Stimulated activated CD8-positive, alpha-beta memory T cell treated with anti-CD3 and anti-CD28 coated beads, Interleukin-12 subunit alpha, Interleukin-12 subunit beta, amount 100 ng/mL, for 4 hours (primary cell): ENCODE measurements around the gene NFE2L1.

Source experiments
- DNase-seq: peaks from one replicate; pipeline ENCODE4 v3.0.0-alpha.2; 2020; ENCODE audit warnings: low read depth

NFE2L1 gene

DNA sequence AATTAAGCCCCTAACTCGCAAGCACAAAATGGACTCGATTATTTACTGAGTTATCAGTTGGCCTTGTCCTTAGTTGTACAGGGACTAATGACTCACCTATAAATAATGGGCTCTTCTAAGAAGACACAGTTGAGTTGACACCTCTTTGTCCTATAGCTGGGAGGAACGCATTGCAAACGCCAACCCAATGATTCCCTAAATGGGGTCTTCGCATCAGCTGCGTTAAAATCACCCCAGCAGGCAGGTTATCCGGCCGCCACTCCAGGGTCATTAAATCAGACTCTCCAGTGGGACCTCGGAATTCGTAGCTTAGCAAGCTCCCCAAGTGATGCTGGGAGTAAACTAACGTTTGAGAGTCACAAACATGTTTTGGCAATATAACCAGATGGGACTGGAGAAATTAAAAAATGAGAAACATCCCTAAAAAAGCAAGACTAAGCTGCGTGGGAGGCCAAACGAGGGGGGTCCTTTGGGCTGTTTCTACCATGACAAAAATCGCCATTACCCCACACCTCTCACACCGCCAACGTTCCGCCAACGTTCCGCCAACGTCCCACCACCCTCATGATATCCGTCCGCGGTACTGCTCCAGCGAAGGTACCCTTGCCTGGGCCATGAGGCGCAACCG lies 932 bp upstream of the NFE2L1 start:
- no peak for DNase-seq

DNA sequence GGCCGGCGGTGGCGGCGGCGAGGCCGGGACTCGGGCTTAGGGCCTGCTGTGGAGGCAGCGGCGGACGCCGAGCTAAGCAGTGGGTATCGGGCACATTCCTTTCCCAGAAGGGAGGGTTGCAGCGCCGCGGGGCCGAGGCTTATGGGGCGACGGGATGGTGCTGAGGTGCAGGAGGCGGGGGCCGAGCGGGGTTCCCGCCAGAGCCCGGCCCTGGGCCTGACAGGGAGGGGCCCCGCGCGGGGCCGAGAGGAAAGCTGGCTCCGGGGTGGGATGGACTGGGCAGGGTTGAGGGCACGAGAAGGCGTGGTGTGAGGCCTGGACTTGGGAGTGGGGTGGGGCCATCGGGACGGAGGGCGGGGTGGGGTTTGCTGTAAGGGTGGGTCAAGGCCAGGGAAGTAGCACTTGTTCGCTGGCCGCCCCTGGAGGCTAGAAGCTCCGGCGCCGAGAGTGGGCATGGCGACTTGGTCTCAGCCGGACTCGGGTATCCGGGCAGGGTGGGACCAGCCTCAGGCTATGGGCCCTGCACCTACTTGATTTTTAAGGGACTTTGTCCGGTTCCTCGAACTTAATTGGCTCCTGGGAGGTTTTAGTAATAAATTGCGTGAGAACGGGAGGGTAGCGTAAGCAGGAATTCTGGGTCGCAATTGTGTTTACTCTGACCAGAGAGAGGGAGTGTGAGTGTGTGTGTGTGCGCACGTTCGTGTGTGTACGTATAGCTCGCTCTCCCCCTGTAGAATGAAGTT lies 396 bp downstream of the NFE2L1 start:
- DNase-seq: no peak

DNA sequence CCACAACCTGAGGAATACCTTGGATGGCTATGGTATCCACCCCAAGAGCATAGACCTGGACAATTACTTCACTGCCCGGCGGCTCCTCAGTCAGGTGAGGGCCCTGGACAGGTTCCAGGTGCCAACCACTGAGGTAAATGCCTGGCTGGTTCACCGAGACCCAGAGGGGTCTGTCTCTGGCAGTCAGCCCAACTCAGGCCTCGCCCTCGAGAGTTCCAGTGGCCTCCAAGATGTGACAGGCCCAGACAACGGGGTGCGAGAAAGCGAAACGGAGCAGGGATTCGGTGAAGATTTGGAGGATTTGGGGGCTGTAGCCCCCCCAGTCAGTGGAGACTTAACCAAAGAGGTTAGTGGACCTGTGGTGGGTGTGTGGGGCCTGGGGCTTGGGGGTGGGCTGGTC lies 3.1 kb downstream of the NFE2L1 start:
- no peak for DNase-seq

DNA sequence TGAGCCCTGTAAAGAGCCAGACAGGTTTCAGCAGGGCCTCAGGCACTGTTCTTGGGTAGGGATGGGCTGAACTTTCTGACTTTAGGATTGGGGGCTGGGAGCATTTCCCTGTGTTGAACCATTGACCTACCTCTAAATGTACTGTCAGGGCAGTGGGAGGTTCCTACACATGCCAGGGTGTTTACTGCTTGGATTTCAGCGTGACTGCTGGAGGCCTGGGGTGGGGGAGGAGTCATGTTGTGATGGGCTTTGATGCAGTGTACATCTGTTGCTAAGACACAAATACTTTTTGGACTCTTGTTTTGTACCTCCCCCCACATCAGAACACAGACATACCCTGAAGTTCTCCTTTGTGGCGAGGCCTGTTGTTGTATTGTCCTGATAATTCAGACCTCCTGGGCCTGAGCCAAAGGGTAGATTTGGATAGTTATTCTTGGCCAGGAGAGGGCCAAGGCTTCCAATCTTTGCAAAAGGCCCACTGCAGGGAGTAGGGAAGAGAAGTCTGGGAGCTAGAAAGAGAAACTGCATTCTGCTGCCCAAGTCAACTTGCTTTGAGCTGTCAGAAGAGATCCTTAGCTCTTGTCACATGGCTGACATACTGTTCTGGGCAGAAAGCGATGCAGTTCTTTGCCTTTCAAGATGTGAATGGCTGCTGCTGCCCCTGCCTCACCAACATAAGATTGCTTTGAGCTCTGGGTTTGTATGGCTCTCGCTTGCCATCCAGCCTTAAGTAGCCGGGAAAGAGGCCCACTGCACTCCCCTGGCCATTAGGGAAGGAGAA lies 3.7 kb downstream of the NFE2L1 start:
- DNase-seq: no peak

DNA sequence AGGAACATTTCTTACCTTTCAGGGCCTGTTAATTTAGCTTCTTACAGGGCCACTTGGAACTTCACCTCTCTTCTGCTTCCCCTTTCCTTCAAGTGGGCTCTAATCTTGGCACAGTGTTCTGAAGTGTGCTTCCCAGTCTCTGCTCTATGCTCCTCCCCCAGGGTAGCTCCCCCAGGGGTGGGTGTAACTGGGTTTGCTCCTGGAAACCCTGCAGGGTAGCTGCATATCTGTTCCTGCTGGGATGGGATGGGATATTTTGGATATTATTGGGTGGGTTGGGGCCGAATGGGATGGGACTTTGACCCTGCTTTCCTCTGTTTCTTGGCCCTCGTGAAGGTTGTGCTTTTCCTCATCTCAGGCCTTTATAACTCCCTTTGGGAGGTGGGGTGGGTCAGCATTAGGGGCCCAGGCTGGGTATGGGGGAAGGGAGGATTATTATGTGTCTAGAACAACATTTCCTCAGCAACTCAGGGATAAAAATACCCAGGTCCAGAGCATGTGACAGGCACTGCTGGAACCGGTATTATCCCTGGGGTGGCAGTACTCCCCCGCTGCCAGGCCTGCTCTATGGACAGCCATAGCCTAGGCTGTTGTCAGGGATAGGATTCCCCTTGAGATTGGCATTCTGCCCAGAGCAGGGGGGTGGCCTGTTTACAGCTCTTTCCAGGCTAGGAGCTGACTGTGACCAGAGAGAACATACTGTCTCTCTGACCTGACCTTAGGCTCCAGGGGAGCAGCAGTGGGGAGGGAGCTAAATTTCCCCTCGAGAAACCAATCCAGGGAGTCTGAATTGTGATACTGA lies 5.0 kb downstream of the NFE2L1 start:
- no peak for DNase-seq

DNA sequence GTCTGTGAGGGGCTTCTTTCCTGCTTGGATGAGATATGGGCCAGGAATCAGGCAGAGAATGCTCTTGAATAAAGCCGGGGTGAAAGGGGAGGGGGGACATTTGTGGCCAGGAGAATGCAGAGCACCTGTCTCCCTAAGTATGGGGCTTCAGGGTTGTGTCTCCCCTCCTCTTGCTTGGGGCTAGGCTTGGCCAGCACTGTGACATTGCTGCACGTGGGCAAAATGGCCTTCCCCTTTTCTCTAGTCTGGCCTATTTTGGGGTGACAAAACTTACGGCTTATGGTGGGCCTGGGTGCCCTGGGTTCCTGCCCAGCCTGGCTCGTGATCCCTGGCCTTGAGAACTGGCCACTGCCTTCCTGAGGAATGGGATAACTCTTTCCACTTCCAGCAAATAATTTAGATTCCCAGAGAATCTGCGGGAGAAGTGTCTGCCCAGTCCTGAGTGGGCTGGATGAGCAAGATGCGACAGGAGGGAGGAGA lies 5.6 kb downstream of the NFE2L1 start:
- no peak for DNase-seq

DNA sequence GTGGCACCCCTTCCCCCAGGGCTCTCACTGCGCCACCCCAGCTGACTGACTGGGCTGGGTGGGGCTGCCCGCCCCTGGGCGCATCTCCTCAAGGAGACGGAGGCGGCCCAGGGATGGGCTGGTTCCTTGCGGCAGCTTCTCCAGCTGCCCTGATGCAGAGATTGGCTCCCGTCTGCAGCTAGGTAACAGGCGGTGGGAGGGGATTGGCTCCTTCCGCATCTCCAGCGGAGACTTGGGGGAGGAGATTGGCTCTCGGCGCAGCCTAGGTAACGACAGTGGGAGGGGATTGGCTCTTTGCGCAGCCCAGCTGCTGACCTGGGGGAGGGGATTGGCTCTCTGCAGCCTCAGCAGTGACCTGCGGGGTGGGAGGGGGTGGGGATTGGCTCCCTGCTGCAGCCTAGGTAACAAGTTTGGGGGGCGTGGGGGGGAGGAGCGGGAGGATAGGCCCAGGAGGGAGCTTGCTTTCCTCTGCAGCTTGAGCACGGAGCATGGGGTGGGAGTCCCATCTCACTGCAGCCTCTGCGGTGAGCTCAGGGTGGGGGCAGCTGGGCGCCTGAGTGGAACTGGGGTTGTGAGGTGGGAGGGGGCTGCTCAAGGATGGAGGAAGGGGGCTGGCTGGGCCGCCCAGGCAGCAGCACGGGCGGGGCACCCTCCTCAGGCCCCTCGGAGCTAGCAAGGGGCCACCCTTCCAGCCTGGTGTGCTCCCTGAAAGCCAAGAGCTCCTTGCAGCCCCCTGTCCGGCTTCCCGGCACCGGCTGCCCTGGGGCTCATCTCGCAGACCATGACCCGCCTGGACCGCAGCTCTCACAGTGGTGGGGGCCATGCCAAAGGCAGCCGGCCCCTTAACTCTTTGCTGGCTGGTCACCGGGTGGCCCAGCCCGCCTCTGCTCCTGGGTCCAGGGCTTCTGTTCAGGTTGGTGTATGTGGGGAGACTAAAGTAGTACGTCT lies 6.4 kb downstream of the NFE2L1 start:
- no peak for DNase-seq

DNA sequence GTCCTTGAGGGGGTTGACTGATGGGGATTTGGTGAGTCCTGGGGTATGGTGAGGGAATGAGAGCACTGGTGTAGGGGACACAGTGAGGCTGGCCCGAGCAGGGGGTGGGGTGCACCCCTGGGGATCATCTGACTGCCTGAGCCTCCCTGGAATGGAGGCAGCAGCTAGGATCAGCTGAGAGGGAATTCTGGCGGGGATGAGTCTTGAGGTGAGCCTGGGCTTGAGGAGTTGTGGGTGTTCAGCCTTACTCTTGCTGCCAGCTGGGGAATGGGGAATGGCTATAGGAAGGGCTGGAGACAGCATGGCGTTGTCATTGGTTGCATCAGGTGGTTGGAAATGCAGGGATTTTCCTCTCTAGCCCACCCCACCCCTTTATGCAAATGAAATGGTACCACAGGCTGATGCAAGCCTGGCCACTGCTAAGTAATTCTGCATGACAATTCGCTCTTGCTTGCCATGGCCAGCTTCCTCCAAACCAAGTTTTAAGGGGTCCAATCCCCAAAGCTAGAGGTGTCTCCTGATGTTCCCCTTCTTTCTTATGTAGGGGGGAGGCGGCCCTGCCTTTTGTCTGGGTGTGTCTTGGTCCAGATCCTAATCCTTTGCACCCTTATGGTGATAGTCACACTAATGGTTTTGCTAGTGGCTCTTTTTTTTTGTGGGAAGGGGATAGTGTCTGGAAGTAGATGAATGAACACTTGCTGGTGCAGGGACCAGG lies 7.5 kb downstream of the NFE2L1 start:
- no peak for DNase-seq

DNA sequence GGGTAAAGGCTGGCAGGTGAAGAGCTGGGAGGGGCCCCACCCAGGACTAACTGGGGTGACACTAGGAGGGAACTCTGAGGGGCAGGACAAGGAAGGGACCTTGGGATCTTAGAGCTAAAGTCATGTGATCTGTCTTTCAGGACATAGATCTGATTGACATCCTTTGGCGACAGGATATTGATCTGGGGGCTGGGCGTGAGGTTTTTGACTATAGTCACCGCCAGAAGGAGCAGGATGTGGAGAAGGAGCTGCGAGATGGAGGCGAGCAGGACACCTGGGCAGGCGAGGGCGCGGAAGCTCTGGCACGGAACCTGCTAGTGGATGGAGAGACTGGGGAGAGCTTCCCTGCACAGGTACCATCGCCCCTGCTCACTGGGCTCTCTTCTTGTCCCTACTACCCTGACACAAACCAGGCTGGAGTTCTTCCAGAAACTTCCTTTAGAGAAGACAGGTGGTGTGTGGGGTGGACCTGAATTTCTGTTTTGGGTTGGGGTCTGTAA lies 8.1 kb downstream of the NFE2L1 start:
- DNase-seq: no peak

DNA sequence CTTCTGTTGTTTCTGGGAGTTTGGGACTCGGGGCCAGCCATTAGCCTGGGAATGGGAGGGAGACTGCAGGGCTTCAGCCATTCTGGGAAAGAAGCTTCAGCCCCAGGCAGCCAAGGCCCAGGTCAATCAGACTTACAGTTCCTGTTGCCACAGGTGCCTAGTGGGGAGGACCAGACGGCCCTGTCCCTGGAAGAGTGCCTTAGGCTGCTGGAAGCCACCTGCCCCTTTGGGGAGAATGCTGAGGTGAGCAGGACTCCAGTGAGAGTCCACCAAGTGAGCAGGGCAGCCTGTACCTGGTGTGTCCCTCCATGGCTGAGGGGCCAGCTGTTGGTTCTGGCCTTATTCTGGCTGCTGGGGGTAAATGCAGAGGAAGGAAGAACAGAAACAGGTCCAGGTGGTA lies 8.7 kb downstream of the NFE2L1 start:
- no peak for DNase-seq

DNA sequence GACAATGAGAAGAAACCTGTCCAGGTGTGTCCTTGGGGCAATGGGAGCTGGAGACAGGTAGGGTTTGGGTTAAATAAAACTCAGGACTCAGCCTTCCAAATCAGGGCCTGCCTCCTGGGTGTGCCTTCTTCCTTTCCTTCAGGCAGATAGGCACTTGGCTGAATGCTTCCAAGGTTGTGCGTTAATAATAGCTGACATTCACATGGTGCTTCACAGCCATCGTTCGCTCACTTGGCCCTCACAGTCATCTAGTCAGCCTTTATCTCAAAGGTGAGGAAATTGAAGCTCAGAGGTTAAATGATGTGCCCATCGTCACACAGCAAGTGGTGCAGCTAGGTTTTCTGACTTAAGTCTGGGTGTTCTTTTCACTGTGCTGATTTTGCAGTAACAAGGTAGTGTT lies 9.5 kb downstream of the NFE2L1 start:
- DNase-seq: no peak

DNA sequence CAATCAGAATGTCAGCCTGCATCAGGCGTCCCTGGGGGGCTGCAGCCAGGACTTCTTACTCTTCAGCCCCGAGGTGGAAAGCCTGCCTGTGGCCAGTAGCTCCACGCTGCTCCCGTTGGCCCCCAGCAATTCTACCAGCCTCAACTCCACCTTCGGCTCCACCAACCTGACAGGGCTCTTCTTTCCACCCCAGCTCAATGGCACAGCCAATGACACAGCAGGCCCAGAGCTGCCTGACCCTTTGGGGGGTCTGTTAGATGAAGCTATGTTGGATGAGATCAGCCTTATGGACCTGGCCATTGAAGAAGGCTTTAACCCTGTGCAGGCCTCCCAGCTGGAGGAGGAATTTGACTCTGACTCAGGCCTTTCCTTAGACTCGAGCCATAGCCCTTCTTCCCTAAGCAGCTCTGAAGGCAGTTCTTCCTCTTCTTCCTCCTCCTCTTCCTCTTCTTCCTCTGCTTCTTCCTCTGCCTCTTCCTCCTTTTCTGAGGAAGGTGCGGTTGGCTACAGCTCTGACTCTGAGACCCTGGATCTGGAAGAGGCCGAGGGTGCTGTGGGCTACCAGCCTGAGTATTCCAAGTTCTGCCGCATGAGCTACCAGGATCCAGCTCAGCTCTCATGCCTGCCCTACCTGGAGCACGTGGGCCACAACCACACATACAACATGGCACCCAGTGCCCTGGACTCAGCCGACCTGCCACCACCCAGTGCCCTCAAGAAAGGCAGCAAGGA lies 10.4 kb downstream of the NFE2L1 start:
- DNase-seq: no peak

DNA sequence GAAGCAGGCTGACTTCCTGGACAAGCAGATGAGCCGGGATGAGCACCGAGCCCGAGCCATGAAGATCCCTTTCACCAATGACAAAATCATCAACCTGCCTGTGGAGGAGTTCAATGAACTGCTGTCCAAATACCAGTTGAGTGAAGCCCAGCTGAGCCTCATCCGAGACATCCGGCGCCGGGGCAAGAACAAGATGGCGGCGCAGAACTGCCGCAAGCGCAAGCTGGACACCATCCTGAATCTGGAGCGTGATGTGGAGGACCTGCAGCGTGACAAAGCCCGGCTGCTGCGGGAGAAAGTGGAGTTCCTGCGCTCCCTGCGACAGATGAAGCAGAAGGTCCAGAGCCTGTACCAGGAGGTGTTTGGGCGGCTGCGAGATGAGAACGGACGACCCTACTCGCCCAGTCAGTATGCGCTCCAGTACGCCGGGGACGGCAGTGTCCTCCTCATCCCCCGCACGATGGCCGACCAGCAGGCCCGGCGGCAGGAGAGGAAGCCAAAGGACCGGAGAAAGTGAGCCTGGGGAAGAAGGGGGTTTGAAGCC lies 11.0 kb downstream of the NFE2L1 start:
- no peak for DNase-seq

DNA sequence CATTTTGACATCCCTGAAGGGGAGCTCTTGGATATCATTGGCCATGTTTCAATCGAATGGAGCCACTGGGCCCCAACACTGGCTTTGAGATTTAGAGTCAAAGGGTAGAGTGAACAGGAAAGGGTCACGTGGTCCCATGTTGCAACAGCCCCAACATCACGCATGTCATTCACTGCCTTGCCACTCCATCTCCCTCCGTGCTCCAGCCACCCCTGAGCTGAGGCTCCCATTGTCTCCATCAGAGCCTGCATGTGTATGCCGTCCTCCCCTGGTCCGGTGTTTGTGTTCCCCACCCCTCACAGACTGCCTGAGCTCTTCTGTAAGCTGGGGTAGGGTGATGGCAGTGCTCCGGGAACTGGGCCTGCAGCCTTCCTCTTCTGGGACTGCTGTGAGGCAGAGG lies 12.1 kb downstream of the NFE2L1 start:
- DNase-seq: no peak

DNA sequence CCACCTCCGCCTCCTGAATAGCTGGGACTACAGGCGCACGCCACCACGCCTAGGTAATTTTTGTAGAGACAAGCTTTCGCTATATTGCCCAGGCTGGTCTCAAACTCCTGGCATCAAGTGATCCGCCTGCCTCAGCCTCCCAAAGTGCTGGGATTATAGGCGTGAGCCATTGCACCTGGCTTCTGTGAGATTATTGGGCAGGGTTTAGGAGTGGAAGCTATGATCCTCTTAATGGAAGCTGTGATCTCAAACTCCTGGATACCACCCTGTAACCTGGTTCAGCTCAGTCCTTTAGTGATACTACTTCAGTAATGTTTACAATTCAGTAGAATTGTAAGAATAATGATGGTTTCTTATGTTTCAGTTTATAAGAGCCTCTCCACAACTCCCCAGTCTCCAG lies 14.1 kb downstream of the NFE2L1 start:
- no peak for DNase-seq

DNA sequence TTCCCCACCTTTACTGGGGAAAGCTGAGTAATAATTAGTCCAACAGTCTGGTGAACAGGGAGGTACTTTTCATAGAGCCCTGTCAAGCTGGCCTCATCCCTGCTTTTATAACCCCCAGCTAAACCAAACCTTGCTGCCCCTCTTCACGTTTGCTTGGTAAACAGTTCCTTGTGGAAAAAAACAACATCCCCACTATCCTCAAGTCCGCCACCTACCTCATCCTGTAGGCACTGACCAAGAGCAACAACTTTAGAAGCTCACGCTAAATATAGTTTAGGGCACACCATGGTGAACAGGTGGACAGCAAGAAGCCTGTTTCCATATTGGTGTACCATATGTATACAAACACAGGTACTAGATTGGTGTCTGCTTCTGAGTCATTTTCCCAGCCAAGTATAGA lies 16.5 kb downstream of the NFE2L1 start:
- no peak for DNase-seq

DNA sequence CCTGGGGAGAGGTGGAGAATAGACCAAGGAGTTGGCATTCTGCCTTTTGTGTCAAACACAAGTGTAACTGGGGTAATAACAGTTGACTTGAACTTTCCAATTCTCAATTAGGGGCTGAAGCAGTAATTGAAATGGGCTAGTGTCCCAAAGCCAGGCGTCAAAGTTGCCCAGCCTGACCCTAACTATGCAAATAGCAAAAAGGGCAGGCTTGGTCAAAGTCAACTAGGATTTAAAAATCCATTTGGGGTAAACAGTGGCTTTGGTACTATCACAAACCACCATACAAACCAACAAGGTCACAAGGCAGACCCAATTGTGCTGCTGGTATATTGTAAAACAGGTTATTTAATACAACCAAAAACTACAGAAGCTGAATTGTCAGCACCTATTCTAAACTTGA lies 18.0 kb downstream of the NFE2L1 start:
- DNase-seq: no peak

DNA sequence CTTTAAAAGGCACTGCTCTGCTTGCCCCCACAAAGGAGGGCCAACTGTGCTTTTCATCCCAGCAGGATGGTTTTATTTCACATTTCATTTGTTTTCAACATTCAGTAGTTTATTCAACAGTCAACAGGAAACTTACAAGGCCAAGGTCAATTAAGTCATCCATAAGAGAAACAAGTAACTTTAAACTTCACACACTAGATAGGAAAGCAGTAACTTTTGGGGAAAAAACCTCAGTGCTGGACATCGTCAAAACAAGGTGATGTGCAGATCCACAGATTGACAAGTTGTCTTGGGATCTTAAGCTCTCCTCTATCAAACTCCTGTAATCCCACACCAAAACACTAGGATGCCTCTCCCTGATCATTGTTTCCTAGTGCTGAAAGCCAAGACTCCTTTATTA lies 18.5 kb downstream of the NFE2L1 start:
- DNase-seq: no peak

DNA sequence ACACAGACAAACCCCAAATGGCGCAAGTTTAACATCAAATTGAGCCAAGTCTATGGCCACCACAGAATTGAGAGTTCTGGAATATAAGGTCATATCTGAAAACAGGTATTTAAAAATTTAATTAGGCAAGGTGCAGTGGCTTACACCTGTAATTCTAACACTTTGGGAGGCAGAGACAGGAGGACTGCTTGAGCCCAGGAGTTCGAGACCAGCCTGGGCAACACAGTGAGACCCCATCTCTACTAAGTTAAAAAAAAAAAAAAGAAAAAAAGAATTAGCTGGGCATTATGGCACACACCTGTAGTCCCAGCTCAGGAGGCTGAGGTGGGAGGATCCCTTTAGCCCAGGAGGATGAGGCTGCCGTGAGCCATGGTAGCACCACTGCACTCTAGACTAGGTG lies 19.1 kb downstream of the NFE2L1 start:
- no peak for DNase-seq
